Upper lobe of right lung (tissue), 1 donor: ENCODE measurements around the gene RAB8A. TPM values are rescaled to one million over a fixed set of nuclear protein-coding genes. Genes with fewer than 3 reads are reported as not detected.
"Not testable (repeated sequence)": the region's sequence is repeated elsewhere in the genome, so short reads cannot be mapped to it uniquely, and the experiment has no call there.

Source experiments
- ATAC-seq: fragments of 200-7000 bp; cut with Tn5 transposase; one replicate; pipeline ENCODE4 v1.9.1; 2020; ENCODE audit warnings: mild to moderate bottlenecking, moderate library complexity
- DNase-seq: peaks from one replicate; pipeline ENCODE4 v3.0.0-alpha.2; 2020
- H3K27ac ChIP-seq: fragments of 200-600 bp; one replicate; pipeline ENCODE4 v1.8.0; 2022
- H3K27me3 ChIP-seq: fragments of 200-600 bp; one replicate; pipeline ENCODE4 v1.8.0; 2022; ENCODE audit warnings: mild to moderate bottlenecking
- H3K36me3 ChIP-seq: fragments of 200-600 bp; one replicate; pipeline ENCODE4 v1.8.0; 2022
- H3K4me1 ChIP-seq: fragments of 200-600 bp; one replicate; pipeline ENCODE4 v1.8.0; 2022
- H3K4me3 ChIP-seq: fragments of 200-600 bp; one replicate; pipeline ENCODE4 v1.8.0; 2022; ENCODE audit warnings: mild to moderate bottlenecking
- H3K9me3 ChIP-seq: fragments of 200-600 bp; one replicate; pipeline ENCODE4 v1.8.0; 2022
- intact Hi-C: fragments of 100-400 bp; cut with DNase I; formaldehyde crosslinking; loops from one replicate; pipeline ENCODE4 v1.11.0; 2022
- total RNA-seq: library from RNA; stranded (reverse); fragmentation: NEBNext Ultra II Directional; extraction: Animal tissue kit (Norgen Biotek cat#: 25700); gene quantifications from one replicate; pipeline ENCODE4 v1.2.1, GENCODE V29; 2021
- TF ChIP-seq, protein P1 (sequence below): fragments of 200-600 bp; IDR thresholded peaks from one replicate; pipeline ENCODE4 v1.8.0; 2022; ENCODE audit warnings: antibody characterized with exemption
- donor health status: DM: no; HTN: yes; CAD: no; lungs with severe emphysema.

Gene RAB8A
- total RNA-seq, 1 donor from 2014 or later: 101 TPM

- H3K27ac ChIP-seq: peak overlapping the region; percentile 97
- intact Hi-C loops: no loop called here
- DNase-seq (peak; percentile 85), ATAC-seq (peak; percentile 21)
- H3K36me3 ChIP-seq: peaks cover 15% of the 10 kb centered on the region
- H3K4me1 ChIP-seq: peaks cover 48% of the 10 kb centered on the region
- H3K9me3 ChIP-seq: no peaks in the 10 kb centered on the region
- TF ChIP-seq, protein P1, sequence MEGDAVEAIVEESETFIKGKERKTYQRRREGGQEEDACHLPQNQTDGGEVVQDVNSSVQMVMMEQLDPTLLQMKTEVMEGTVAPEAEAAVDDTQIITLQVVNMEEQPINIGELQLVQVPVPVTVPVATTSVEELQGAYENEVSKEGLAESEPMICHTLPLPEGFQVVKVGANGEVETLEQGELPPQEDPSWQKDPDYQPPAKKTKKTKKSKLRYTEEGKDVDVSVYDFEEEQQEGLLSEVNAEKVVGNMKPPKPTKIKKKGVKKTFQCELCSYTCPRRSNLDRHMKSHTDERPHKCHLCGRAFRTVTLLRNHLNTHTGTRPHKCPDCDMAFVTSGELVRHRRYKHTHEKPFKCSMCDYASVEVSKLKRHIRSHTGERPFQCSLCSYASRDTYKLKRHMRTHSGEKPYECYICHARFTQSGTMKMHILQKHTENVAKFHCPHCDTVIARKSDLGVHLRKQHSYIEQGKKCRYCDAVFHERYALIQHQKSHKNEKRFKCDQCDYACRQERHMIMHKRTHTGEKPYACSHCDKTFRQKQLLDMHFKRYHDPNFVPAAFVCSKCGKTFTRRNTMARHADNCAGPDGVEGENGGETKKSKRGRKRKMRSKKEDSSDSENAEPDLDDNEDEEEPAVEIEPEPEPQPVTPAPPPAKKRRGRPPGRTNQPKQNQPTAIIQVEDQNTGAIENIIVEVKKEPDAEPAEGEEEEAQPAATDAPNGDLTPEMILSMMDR: no peak
- H3K27me3 ChIP-seq: no peaks in the 10 kb centered on the region
- peak overlapping the region; percentile 93 for H3K4me3 ChIP-seq
These were observed 34.6 kb upstream of the RAB8A start for GRCh38 chr19:16076958-16077611.

DNA sequence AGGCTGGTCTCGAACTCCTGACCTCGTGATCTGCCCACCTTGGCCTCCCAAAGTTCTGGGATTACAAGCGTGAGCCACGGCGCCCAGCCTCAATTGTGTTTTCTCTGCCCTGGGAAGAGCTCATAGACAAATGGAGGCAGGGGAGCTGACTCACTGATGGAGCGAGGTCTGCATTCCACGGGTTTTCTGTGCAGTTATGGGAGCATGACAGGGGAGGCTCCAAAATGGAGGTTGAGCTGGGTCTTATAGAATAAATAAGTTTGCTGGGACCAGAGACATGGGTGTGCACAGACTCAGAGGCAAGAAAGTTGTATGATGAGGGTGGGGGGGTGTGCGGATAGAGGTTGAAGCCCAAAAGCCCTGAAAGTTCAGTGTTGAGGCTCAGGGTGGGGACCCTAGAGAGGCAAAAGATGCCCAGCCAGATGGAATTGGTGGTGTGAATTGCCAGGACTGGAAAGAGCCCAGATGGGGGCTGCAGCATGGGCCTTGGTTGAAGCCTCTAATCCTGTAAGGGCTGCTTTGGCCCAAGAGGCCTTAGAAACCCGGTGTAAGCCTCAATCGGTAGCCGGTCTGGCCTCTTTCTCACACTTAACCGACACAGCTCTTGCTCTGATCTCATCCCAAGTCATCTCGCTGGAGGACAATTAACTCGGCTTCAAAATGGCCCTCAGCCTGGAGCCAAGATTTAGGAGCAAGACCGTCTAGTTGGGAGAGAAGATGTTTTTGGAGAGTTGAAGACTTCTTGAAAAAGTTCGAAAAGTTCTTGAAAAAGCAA is 33.5 kb upstream of the RAB8A start:
- ATAC-seq (no peak), DNase-seq (peak; percentile 53)
- Histone ChIP-seq H3K27me3 (no peaks in the 10 kb centered on the region), H3K4me3 (peak overlapping the region; percentile 93), H3K27ac (peak overlapping the region; percentile 97), H3K4me1 (peaks cover 51% of the 10 kb centered on the region), H3K9me3 (no peaks in the 10 kb centered on the region), H3K36me3 (peaks cover 26% of the 10 kb centered on the region)
- intact Hi-C loops: no loop called here
- TF ChIP-seq, protein P1: no peak

- Histone ChIP-seq H3K27me3 (no peaks in the 10 kb centered on the region), H3K4me3 (peak overlapping the region; percentile 93), H3K9me3 (no peaks in the 10 kb centered on the region), H3K36me3 (peaks cover 34% of the 10 kb centered on the region), H3K4me1 (peaks cover 54% of the 10 kb centered on the region), H3K27ac (peak overlapping the region; percentile 97)
- peak; percentile 60 for DNase-seq
- intact Hi-C loops: no loop called here
- ATAC-seq: peak; percentile 18
- TF ChIP-seq, protein P1: no peak
These were observed 32.7 kb upstream of the RAB8A start for GRCh38 chr19:16078759-16079707.

GRCh38 chr19:16084067-16084685 is 27.5 kb upstream of the RAB8A start:
- H3K27ac ChIP-seq: peak overlapping the region; percentile 60
- TF ChIP-seq, protein P1: no peak
- H3K27me3 ChIP-seq: no peaks in the 10 kb centered on the region
- H3K36me3 ChIP-seq: peaks cover 85% of the 10 kb centered on the region
- no peak overlapping the region for H3K4me3 ChIP-seq
- H3K9me3 ChIP-seq: no peaks in the 10 kb centered on the region
- DNase-seq: no peak
- H3K4me1 ChIP-seq: peaks cover 82% of the 10 kb centered on the region
- no peak for ATAC-seq
- intact Hi-C loops: no loop called here

DNA sequence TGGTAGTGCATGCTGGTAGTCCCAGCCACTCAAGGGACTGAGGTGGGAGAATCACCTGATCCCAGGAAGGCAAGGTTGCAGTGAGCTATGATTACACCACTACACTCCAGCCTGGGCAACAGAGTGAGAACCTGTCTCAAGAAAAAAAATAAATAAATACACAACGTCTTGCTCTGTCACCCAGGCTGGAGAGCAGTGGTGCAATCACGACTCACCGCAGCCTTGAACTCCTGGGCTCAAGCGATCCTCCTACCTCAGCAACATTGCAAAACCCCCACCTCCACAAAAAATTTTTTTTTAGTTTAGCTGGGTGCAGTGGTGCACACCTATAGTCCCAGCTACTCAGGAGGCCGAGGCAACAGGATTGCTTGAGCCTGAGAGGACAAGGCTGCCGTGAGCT is 26.6 kb upstream of the RAB8A start:
- TF ChIP-seq, protein P1: no peak
- Histone ChIP-seq H3K27ac (peak overlapping the region; percentile 68), H3K4me1 (peaks cover 73% of the 10 kb centered on the region), H3K4me3 (no peak overlapping the region), H3K36me3 (peaks cover 94% of the 10 kb centered on the region), H3K27me3 (no peaks in the 10 kb centered on the region), H3K9me3 (no peaks in the 10 kb centered on the region)
- intact Hi-C loops: no loop called here
- ATAC-seq (peak; percentile 45), DNase-seq (peak; percentile 77)

- DNase-seq, H3K27me3 ChIP-seq, H3K4me3 ChIP-seq, ATAC-seq, intact Hi-C loops, H3K9me3 ChIP-seq: not testable (repeated sequence)
- peaks cover 99% of the 10 kb centered on the region for H3K36me3 ChIP-seq
- H3K4me1 ChIP-seq: peaks cover 56% of the 10 kb centered on the region
- peak overlapping the region; percentile 71 for H3K27ac ChIP-seq
These were observed 24.3 kb upstream of the RAB8A start for GRCh38 chr19:16087404-16087803.
